Measurements from ENCODE around the gene CLEC16A.

The CLEC16A gene

DNA sequence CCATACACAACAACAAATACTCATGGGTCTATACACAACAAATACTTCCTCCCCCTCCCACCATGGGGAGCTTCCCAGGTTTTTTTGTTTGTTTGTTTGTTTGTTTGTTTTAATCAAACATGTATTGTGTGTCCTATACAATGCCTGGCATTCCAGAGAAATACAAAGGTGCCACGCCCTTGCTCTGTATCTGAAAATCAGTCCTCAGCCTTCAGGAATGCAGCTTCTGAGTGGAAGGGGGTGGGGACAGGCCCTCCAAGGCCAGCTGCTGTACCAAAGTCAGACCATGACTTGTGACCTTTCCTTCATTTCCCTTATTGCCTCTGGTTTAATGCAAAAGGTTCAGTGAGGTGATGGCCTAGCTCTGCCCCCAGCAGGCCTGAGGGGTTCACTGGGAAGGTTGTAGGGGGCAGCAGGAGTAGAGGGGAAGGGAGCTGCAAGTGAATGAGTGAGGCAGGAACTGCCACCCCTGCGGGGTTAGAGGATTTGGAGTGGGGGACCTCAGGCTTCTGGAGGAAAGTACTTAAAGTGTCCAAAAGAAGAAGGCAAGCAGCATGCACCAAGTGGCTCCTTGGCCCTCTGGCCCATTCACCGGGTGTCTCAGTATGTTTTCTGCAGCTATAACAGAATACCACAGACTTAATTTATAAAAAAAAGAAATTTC lies 105.2 kb downstream of the CLEC16A start:
- no peak for DNase-seq

DNA sequence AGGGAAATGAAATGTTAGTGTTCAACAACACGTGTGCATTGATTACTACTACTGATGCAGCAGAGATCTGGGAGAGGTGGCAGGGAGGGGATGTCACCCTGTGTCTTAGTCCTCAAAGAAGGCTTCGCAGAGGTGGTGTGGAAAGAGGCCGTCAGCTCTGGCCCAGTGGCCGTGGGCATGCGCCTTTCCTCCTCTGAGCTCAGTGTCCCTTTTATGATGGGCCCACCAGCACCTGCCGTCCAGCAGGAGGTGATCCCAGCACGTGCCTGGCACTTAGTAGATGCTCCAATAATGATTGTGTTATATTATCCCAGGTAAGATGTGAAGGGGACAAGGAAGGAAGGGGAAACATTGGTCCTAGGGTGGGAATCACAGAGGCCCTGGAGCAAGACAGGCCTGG lies 106.2 kb downstream of the CLEC16A start:
- no peak for DNase-seq

DNA sequence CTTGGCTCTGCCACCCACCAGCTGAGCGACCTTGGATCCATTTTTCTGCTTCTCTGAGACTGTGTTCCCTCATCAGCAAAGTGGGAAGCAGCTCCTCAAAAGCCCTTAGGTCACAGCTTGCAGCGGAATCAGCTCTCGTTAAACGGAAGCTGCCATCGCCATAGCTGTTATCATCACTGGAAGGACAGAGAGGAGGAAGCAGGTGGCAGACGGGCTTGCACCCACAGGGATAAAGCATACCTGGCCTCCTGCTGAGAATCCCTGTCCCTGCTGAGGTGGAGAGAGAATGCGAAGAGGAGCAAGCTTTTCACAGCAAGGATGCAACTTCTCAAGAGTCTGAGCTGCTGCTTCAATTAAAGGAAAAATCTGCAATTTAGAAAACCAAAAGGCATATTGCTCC lies 106.6 kb downstream of the CLEC16A start:
- no peak for DNase-seq

DNA sequence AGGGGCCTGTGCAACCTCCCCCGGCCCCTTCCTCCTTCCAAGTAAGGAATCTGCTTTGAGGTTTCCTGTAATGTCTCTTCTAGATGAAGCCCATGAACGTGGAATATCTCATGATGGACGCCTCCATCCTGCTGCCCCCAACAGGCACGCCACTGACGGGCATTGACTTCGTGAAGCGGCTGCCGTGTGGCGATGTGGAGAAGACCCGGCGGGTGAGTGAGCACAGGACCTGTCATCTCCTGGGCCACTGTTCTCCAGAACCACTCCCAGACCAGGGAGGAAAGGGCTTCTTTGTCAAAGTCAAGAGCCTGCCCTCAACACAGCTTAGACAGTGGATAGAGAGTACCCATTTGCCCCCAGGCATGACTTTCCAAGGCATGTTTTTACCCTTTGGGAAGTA lies 107.1 kb downstream of the CLEC16A start:
- no peak for DNase-seq

DNA sequence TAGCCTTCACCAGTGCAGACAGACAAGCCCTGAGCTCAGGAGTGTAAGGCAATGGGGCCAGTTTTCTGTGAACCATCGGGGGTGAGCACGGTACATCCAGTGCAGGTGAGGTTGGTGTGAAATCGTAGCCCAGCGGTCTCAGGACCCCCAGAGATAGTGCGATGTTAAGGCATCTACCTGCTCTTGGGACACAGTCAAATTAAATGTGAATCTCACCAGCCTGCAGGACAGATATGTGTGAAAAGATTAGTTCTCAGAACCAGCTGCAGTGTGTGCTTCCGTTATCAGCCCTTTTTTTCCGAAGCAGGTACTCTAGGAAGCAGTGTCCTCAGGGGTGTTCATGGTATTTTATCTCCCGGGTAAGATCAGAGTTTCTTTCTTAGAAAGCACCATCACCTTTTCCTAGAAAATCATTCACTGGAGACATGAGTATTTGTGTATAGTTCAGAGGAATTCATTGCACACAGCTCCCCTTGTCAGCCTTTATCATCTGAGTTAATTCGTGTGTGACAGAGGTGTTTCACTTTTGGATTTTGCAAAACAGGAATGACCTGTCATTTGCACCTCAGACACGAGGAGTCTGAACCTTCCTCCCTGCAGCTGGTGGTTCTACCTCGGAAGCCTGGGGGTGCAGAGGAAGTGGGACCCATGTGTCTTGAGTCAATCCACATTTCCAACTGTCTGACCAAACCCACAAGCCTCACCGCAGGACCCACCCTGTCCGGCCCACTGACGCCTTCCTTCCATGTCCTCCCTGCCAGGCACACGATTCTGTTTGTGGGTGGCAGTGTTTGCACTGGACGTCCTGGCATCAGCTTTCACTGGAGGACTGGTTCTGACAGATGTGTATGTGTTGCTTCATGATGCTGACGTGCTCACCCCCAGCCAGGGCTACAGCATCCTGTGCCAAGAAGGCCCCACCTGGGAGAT lies 107.8 kb downstream of the CLEC16A start:
- no peak for DNase-seq

DNA sequence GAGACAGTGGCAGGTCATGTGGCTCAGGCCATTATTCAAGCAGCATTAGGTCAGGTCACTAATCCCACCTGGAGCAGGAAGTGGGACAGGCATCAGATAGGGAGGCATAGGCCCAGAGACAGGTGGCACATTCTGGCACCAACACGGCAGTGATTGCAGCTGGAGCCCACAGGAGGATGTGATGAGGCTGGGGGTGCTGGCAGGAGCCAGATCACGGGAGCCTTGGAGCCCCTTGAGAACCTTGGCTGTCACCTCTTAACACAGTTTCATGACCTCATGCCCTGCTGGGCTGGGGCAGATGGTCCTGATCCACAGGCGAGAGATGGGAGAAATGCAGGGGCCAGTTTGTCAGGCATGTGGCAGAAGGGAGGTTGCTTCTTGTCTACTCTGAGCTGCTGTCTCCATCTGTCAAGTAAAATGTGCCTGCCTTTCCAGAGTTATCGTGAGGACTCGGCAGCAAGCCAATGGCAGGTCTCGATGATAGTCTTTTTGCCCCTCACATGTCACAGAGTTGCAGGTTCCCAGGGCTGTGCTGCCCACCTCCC lies 109.6 kb downstream of the CLEC16A start:
- DNase-seq, result no peak

DNA sequence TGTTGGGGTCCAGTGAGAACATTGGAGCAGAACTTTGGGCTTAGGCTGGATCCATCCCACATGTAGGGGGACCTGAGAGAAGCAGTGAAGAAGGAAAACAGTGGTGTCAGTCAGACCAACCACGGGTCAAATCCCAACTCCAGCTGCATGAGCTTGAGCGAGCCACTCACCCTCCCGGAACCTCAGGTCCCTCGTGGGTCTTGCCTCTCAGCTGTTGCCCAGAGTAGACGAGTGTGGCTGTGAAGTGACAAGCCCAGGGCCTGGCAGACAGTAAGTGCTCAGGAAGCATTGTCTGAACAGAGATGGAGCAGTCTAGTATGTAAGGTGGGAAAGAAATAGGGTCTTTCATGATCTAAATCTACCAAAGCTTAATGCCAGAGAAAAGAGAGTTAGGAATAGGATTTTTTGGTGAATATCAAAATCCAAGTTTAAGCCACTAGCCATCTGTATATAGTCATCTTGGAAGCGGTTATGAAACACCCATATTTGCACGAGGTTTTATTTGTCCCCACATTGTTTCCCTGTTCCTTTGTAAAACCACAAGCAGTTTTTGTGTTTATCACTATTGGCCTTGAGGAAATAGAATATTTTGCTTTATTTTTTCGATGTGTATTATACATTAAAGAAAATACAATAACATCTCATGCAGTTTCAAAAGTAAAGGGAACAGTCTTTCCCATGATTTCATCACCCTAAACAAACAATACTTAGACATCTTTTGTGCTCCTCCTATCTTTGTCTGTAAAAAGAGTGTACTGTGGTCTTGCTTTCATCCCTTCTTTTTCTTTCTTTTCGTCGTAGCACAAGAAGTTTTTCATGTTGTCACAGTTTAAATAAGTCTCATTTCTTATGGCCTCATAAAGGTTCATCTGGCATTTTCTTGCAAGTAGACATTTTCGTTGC lies 112.0 kb downstream of the CLEC16A start:
- DNase-seq, result no peak

DNA sequence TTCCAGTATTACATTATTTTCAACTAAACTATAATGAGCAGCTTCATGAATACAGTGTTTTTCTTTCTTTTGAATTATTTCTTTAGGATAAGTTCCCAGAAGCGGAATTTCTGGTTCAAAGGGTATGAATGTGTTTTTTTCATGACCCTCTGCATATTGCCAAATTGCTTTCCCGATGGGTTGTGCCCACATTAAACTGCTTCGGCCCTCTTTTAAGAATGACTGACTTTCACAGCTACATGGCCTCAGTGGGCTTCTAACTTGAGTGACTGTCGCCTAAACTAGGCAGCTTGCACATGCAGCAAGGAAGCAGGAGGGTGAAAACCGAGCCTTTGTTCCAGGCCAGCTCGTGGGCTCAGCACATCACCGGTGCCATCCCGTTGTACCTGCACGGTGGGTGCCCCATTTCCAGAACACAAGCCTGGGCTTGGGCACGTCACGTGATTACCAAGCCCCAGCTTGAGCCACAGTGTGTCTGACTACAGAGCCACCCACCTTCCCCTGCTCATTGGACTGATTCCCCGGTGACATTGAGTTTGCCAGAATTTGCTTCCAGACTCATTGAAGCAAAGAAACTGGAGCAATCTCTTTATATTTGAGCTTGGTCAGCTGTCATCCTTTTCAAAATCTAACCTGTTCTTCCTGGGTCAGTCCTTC lies 112.8 kb downstream of the CLEC16A start:
- no peak for DNase-seq

DNA sequence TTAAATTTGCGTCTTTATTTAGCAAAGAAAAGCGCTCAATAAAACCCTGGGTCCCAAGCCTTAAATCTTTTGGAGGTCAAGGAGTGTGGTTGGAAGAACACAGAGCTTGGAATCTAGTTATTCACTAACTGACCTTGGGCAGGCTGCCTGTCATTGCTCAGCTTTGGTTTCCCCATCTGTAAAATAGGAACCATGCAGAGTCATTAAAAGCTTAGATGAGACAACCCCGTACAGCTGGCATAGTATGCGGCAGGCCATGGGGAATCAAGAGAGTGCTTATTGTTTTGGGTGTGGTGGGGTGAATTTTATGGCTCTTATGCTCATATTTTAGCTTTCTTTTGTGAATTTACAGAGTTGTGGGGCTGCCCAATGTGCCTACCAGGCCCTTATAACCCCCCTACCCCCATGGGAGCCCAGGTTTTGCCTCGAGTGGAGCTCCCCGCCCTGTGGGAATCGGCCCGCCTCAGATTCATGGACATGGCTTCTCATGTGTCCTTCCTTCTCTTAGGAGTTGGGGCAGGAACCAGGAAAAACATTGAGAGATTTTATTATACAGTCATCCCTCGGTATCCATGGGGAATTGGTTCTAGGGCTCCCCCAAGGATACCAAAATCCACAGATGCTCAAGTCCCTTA lies 113.5 kb downstream of the CLEC16A start:
- no peak for DNase-seq

DNA sequence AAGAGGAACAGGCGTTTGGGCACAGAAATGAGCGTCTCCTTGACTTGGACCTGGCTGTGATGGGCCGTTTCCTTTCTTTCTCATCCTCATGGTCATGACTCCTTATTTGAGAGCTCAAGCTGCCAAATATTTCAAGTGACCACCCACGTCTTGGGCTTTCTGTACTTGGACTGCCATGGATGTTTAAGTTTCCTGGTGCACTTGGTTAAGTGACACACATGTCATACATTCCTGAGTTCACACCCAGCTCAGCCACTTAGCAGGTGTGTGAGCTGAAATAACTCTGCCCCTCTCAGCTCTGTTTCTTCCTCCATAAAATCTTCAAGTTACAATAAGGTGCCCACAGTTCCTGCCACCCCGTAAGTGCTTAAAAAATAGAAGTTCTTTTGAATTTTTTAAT lies 114.5 kb downstream of the CLEC16A start:
- DNase-seq, result no peak

DNA sequence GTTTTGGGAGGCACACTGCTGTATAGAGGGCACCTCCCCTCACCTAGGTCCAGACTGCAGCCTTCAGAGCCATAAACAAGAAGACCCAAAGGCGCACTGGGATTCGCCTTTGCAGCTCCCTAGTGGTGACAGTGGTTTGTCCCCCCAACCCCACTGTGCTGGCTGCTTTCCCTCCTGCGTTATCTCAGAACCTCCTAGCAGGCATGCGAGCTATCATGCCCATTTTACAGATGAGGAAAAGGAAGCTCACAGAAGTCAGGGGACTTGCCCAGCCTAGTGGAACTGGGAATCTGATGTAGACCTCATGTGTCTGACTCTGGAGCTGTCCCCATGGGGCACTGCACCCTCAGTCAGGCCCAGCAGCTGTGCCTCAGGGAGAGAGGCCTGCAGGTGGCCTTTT lies 115.2 kb downstream of the CLEC16A start:
- DNase-seq, result no peak

DNA sequence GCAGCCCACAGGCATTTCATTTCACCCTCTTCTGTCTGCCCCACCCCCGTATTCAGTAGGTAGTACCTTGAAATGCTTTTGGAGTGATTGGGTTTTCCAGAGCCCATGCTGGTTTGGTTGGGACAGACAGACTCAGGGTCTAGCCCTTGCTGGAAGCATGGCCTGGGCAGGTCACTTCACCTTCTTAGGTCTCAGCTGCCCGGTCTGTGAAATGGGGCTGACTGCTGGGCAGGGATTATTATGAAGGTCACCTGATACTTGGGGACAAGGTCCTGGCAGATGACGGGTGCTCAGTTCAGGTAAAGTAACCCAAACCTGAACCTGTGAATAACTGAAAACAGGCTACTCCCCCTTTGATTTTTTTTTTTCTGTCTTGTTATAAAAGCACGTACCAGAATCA lies 116.0 kb downstream of the CLEC16A start:
- DNase-seq, result no peak

DNA sequence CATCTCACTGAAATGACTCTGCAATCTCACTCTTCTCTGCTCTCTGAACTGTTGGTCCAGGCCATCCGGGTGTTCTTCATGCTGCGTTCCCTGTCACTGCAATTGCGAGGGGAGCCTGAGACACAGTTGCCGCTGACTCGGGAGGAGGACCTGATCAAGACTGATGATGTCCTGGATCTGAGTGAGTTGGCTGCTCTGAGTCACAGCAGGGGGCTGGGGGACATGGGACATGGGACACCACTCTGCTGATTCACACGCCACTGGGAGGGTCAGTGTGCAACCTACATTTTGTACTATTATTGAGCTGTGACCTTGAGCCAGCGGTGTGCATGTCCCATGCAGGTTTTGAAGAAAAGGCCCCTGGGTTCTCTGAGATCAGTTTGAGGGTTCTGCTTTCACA lies 116.5 kb downstream of the CLEC16A start:
- DNase-seq, result no peak

DNA sequence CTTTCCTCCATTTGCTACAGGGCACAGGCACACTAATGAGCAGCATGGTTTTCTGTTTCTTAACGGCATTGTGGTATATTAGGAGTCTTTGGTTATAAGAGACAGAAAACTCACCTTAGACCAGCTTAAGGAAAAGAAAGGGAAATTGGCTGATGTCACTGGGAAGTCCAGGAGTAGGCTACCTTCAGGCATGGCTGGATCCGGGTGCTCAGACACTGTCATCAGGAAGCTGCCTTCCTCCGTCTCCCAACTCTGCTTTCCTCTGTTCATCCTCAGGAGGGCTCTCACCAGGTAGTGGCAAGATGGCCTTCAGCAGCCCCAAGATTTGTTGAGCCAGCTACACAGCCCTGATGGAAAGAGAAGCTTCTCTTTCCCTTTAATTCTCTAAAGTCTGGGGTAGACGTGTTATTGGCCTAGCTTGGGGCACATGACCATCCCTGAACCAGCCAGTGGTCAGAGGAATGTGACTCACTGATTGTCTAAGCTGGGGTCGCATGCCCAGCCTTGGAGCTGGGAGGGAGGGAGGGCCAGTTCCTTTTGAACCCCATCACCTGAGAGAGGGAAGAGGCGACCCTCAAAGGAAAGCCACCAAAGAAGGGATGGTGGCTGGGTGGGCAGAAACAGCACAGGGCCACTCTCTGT lies 117.4 kb downstream of the CLEC16A start:
- no peak for DNase-seq

DNA sequence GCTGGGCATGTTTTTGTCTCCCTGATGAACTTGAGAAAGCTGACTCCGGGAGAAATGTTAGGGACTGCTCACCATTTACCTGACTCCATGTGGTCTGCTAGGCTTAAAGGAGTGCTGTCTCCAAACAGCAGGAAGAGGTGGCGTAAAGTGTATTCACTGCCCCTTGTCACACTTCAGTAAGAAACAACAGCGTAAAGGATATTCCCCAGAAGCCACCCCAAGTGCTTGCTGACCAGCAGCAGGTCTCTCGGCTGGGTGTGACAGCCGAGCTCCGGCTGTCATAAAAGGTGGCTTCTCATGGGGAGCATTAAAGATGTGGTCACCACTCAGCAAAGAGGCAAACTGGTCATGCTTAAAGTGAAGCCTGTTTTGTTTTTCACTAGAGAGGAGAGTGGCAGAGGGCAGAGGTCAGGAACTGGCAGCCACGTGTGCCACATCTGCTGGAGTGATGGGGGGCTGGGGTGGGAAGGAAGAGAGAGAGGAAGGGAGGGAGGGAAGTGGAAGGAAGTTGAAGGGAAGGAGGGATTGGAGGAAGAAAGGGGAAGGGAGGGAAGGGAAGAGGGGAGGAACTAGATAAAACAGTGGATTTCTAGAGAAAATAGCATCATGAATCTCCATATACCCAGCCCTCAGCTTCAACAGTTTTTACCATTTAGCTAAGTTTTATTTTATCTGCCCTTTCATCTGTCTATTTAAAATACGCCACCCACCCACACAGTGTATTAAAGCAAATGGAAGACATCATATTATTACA lies 119.3 kb downstream of the CLEC16A start:
- no peak for DNase-seq

DNA sequence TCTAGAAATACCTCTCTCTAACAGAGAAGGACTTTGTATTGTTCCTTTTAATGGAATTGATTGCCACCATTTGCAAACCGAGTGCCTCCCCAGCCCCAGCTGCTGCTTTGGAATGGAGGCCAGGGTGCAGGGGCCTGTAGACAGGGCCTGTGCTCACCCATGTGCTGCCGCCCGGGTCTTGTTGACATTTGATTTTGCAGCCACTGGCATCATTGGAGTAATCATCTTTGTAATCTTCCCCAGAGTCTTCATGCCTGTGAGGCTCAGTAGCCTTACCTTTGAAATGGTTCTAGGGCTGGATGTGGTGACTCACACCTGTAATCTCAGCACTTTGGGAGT lies 119.8 kb downstream of the CLEC16A start:
- DNase-seq, result no peak

DNA sequence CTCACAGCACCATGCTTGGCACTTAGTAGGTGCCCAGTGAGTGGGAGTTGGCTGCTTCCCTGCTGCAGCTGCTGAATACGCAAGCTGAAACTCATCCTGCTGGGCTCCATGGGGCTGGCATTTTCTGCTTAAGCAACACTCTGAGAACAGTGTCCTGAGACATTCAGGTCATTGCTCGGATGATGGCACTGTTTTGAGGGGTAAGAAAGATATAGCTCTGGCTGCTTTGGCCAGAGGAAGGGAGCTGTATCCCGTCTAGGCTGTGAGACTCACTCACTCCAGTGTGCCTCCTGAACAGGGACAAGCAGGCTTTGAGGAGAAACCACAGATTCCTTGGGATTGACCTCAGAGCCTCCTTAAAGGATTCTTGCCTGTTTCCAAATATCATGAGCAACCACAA lies 120.5 kb downstream of the CLEC16A start:
- no peak for DNase-seq

DNA sequence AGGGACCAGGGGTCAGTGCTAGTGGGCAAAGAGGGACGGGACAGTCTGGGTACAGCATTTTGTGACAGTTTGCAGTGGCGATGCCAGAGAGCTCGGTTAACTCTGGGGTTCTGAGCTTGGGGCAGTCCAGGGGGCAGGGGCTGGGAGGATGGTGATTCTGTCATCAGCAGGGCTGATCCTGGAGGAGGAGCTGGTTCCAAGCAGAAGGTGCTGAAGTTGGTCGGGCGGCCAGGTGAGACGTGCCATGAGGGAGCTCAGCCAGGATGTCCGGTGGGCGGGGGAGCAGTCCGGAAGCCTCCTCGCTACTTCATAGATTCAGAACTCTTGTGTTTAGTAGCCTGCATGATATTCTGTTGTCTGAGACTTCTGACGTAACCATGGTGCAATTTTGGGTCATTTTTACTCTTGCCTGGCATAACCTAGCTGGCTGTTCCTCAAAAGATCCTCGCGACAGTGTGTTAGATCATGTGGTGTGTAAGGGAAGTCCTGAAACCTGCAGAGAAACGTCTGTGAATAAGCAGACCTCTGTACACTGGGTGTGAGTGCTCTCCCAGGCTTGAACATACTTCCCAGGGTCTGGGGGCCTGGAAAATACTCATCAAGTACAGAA lies 122.0 kb downstream of the CLEC16A start:
- DNase-seq, result no peak

DNA sequence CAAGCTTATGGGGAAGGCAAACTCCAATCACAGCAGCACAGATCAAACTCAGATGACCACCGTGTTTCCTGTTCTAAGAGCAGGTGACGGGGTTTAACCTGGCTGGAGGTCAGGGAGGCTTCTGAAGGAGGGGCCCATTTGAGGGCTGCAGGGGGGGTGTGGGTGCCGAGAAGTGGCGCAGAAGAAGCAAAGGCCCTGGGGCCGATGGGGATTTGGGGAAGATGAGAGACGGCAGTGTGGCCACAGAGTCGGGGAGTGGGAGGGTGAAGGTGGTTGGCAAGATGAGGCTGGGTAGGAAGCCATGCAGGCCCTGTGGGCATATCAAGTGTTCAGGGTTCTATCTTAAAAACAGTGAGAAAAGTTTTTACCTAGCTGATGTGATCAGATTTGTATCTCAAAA lies 122.9 kb downstream of the CLEC16A start:
- DNase-seq, result no peak

DNA sequence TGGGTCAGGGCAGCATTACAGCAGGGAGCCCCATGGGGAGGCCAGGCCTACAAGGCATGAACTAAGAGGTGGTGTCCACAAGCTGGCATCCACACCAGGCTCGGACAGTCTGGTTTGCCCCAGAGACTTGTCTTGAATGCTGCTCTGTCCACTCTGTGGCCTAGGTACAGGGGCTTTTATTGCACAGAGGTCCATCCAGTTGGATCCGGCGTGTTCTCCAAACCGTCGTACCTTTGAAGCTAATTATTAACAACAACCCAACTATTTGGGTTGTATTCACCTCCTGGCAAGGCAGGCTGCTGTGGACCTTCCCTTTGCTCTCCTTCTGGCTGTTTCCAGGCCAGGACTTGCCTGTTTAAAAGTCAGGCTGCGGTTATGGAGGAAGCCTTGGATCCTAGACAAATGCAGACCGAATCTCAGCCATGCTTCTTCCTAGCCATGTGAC lies 123.4 kb downstream of the CLEC16A start:
- no peak for DNase-seq

Data from NCI-H1436 (cell line).